Psoas muscle (tissue), 8 donors: Measurements from ENCODE around the gene PREX1. TPM values are rescaled to one million over a fixed set of nuclear protein-coding genes. Genes with fewer than 3 reads are reported as not detected.
A peak's percentile ranks its signal among the peaks of the same experiment; 100 is the strongest.

ENCODE experiments used
- ATAC-seq, 4 donors: fragments of 200-7000 bp; cut with Tn5 transposase; one replicate each; pipeline ENCODE4 v1.9.1; 2020; ENCODE audit warnings: moderate library complexity in 3 of 4, mild to moderate bottlenecking in 2 of 4
- DNase-seq, 2 donors: peaks; one replicate each; pipeline ENCODE4 v3.0.0-alpha.2; 2020
- H3K27ac ChIP-seq: fragments of 200-600 bp; one replicate; pipeline ENCODE4 v1.8.0; 2022
- H3K27me3 ChIP-seq, 3 donors: fragments of 200-600 bp in 1 of 3; one replicate each; pipeline versions ENCODE4 v1.6.1 to v1.8.0; 2013 to 2022; ENCODE audit warnings: low read length in 2 of 3, mild to moderate bottlenecking in 2 of 3, moderate library complexity in 1 of 3; ENCODE audit not compliant: insufficient read depth in 3 of 3
- H3K36me3 ChIP-seq, 2 donors: fragments of 200-600 bp in 1 of 2; one replicate each; pipeline versions ENCODE4 v1.6.1 to v1.8.0; 2013 to 2022; ENCODE audit warnings: low read depth in 1 of 2, mild to moderate bottlenecking in 1 of 2, moderate library complexity in 1 of 2; ENCODE audit not compliant: insufficient read depth in 1 of 2
- H3K4me1 ChIP-seq: fragments of 200-600 bp; one replicate; pipeline ENCODE4 v1.8.0; 2022
- H3K4me3 ChIP-seq: fragments of 200-600 bp; one replicate; pipeline ENCODE4 v1.8.0; 2022; ENCODE audit warnings: mild to moderate bottlenecking
- H3K9me3 ChIP-seq: fragments of 200-600 bp; one replicate; pipeline ENCODE4 v1.8.0; 2022
- CTCF ChIP-seq: fragments of 200-600 bp; IDR thresholded peaks from one replicate; pipeline ENCODE4 v1.8.0; 2022; ENCODE audit warnings: antibody characterized with exemption
- WGBS, 3 donors: extraction: QIAGEN DNeasy Blood & Tissue Kit; methylation state at CpG; one replicate each; pipeline versions ENCODE4 v1.1.6 to v1.1.7; 2013; 5-methylcytosine and 5-hydroxymethylcytosine counted together
- intact Hi-C, 2 donors: fragments of 100-400 bp; cut with DNase I; formaldehyde crosslinking; loops; one replicate each; pipeline versions ENCODE4 v1.11.0 to v1.14.2; 2022
- polyA plus RNA-seq, 3 donors: library from polyadenylated mRNA; stranded (reverse); fragments of 200-250 nt; gene quantifications; one replicate each; pipeline ENCODE4 v1.2.3, GENCODE V29; 2013
- total RNA-seq, 4 donors: library from RNA; stranded (reverse); fragmentation: NEBNext Ultra II Directional in 2 of 4; extraction: Animal tissue kit (Norgen Biotek cat#: 25700) in 2 of 4; gene quantifications; one replicate each; pipeline versions ENCODE4 v1.2.1 to v1.2.4, GENCODE V29; 2021 to 2023
- donor health status: healthy with polysubstance abuse.
- donor health status: DM: no; HTN: no; CAD: no; lungs with moderate emphysema.
- donor health status: Bipolar disorder and iron deficiency.
- donor health status: healthy.
- donor health status: DM: yes; HTN: yes; CAD: no.
- donor health status: DM: no; HTN: no; CAD: no.
- donor health status: DM: no; HTN: no; CAD: no.
- donor health status: DM: yes; HTN: yes; CAD: no.

PREX1 gene
- total and polyA plus RNA-seq, 7 donors = 2.5 to 8.3 (median 5.3) TPM

DNA sequence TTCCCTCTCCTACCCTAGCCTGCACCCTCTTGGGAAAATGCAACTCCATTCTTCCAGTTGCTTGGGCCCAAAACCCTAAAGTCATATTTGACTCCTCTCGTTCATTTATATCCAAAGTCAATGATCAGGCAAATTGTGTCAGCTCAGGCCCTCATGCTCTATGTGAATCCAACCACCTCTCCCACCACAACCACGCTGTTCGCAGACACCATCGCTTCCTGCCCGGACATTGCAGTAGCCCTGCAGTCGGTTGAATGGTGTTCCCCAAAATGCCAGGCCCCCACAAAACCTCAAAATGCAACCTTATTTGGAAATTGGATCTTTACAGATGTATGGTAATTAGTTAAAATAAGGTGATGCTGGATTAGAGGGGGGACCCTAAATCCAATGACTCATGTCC is 98.3 kb downstream of the PREX1 start:
- WGBS, 3 donors = 92 to 98% (median 96%) methylated on average over 6 of the region's 6 CpGs
- H3K9me3 ChIP-seq = no peaks in the 10 kb centered on the region
- no peaks in the 10 kb centered on the region for H3K36me3 ChIP-seq
- no peak overlapping the region for H3K4me3 ChIP-seq
- no peak overlapping the region for H3K27ac ChIP-seq
- DNase-seq (no peak), ATAC-seq (no peak)
- intact Hi-C loops = no loop called here
- TF ChIP-seq CTCF = no peak
- no peaks in the 10 kb centered on the region for H3K4me1 ChIP-seq
- H3K27me3 ChIP-seq = peaks cover 0 to 2% (median 0%) of the 10 kb centered on the region in 3 donors

GRCh38 chr20:48728042-48728825 is 99.6 kb downstream of the PREX1 start:
- ATAC-seq = no peak

DNA sequence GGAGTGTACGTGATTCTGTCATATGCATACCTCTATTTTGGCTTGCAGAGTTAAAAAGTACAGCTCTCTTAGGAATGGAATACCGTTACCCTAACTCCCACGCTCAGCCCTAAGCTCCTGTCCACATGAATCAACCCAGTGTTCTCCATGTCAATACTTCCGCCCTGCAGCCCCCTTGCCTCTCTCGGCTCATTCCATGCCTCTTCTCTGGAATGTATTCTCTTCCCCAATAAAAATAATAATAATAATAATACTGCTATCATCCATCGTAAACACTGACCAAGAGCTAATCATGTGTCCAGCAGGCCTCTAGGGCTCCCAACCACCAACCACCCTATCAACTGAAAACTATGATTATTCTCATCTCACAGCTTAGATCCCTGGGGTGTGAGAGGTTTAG is 100.6 kb downstream of the PREX1 start:
- intact Hi-C loops = no loop called here
- H3K36me3 ChIP-seq = no peaks in the 10 kb centered on the region
- ATAC-seq (no peak), DNase-seq (no peak)
- peaks cover 0 to 2% (median 0%) of the 10 kb centered on the region in 3 donors for H3K27me3 ChIP-seq
- no peak overlapping the region for H3K27ac ChIP-seq
- H3K9me3 ChIP-seq = no peaks in the 10 kb centered on the region
- TF ChIP-seq CTCF = no peak
- H3K4me1 ChIP-seq = no peaks in the 10 kb centered on the region
- 95 to 98% (median 97%) methylated on average over 6 of the region's 6 CpGs for WGBS, 3 donors
- H3K4me3 ChIP-seq = no peak overlapping the region

More at GRCh38 chr20:48728042-48728825, 99.6 kb downstream of the PREX1 start:
- Histone ChIP-seq H3K9me3 (no peaks in the 10 kb centered on the region), H3K4me1 (no peaks in the 10 kb centered on the region), H3K27ac (no peak overlapping the region), H3K27me3 (peaks cover 0 to 2% (median 0%) of the 10 kb centered on the region in 3 donors), H3K36me3 (no peaks in the 10 kb centered on the region), H3K4me3 (no peak overlapping the region)
- TF ChIP-seq CTCF = no peak
- WGBS, 3 donors = 70 to 86% (median 78%) methylated on average over 9 of the region's 9 CpGs
- no peak for DNase-seq
- intact Hi-C loops = no loop called here

- Histone ChIP-seq H3K4me3 (no peak overlapping the region), H3K27me3 (peaks cover 0 to 2% (median 0%) of the 10 kb centered on the region in 3 donors), H3K4me1 (no peaks in the 10 kb centered on the region), H3K27ac (no peak overlapping the region), H3K9me3 (no peaks in the 10 kb centered on the region), H3K36me3 (no peaks in the 10 kb centered on the region)
- no peak for TF ChIP-seq CTCF
- 67 to 81% (median 73%) methylated on average over 3 of the region's 3 CpGs for WGBS, 3 donors
- intact Hi-C loops = no loop called here
- DNase-seq (no peak), ATAC-seq (peak in 3 of 4 donors; percentile 14 to 22 (median 20))
Observed at GRCh38 chr20:48725555-48725991, 102.2 kb downstream of the PREX1 start.
